22Rv1 (cell line): ENCODE measurements around the gene ACBD7.

Experiments used
- CTCF ChIP-seq: fragments of 450-650 bp; IDR thresholded peaks from 2 replicates; pipeline ENCODE4 v1.5.1; 2017; ENCODE audit warnings: mild to moderate bottlenecking
- ZFX ChIP-seq: fragments of 450-650 bp; IDR thresholded peaks from 2 replicates; pipeline ENCODE4 v1.6.1; 2017; ENCODE audit warnings: antibody characterized with exemption, borderline replicate concordance

GRCh38 chr10:15124190-15124589 is 35.6 kb upstream of the ACBD7 start:
- TF ChIP-seq CTCF: no peak
- TF ChIP-seq ZFX: no peak
